Choroid plexus epithelial cell (primary cell): ENCODE measurements around the gene ST6GALNAC6.

ENCODE experiments used
- DNase-seq: peaks from one replicate; pipeline ENCODE4 v3.0.0-alpha.2; 2010; ENCODE audit warnings: low read depth
- H3K4me3 ChIP-seq: 2 replicates; pipeline ENCODE4 v1.5.1; 2011; ENCODE audit warnings: low read depth, mild to moderate bottlenecking, control low read depth, low read length, moderate library complexity
- TF ChIP-seq, protein P1 (sequence below): conservative IDR thresholded peaks from 2 replicates; pipeline ENCODE4 v1.5.1; 2011; ENCODE audit warnings: low read depth, mild to moderate bottlenecking, control low read depth, inconsistent platforms, low read length, moderate library complexity

ST6GALNAC6 gene

DNA sequence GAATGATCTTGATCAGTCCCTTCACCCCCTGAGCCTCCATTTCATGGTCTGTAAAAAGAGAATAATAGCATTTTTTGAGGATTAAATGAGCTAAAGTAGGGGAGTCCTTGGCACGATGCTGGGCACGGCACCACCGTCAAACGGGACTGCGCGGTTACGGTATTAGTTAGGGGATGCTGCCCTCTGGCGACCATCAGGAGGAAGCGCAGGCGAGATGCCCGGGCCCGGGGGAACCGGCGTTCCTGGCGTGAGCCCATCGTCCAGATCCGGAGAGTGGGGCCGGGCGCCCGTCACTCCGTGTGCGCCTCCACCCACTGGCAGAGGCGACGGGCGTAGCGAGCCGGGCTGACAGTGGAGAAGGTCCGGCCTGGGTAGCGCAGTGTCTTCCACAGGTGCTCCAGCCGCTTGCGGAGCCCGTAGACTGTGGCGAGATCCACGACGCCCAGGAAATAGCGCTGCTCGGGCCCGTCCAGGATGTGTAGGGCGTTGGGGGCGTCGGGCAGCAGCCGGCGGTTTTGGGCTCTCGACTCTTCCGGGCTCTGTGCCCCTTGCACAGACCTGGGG, 22.2 kb upstream of the ST6GALNAC6 start:
- no peak overlapping the region for H3K4me3 ChIP-seq
- TF ChIP-seq, protein P1, sequence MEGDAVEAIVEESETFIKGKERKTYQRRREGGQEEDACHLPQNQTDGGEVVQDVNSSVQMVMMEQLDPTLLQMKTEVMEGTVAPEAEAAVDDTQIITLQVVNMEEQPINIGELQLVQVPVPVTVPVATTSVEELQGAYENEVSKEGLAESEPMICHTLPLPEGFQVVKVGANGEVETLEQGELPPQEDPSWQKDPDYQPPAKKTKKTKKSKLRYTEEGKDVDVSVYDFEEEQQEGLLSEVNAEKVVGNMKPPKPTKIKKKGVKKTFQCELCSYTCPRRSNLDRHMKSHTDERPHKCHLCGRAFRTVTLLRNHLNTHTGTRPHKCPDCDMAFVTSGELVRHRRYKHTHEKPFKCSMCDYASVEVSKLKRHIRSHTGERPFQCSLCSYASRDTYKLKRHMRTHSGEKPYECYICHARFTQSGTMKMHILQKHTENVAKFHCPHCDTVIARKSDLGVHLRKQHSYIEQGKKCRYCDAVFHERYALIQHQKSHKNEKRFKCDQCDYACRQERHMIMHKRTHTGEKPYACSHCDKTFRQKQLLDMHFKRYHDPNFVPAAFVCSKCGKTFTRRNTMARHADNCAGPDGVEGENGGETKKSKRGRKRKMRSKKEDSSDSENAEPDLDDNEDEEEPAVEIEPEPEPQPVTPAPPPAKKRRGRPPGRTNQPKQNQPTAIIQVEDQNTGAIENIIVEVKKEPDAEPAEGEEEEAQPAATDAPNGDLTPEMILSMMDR = peak; percentile 85
- peak; percentile 54 for DNase-seq

DNA sequence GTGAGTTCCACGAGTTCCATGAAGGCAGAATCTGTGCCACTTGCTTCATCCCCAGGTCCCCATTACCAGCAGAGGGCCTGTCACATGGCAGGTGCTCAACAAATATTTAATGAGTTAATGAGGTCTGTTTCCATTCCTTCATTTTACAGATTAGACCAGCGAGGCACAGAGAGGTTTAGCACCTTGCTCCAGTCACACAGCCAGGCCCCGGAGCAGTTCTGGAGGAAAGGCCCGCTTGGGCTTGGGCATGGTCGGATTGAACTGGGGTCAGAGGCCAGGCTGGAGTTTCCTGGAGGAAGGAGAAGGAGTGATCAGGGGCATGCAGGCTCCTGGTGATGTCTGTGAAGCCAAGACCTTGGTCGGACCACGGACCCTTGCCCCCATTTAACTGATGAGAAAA, 21.4 kb upstream of the ST6GALNAC6 start:
- DNase-seq = no peak
- no peak overlapping the region for H3K4me3 ChIP-seq
- TF ChIP-seq, protein P1 = no peak

DNA sequence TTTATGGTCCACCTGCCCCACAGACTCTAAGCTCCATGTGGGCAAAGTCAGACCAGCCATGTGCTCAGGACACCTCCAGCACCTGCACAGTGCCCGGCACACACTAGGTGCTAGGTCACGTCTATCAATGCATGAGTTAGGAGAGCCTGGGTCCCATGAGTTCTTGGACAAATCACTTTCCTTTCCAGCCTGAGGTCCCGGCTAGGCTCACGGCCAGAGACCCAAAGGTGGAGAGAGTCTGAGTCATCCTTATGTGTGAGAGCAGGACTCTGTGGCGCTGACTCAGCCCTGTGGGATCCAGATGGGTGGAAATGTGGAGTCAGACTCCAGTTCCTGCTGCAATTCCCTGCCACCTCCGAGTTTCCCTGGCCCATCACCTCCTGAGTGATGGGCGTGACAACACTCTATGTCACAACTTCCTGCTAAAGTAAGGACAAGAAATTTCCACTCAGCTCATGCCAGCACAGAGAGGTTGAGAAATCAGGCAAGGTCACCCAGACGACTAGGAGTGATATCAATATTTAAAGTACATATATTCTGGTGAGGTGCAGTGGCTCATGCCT, 19.9 kb upstream of the ST6GALNAC6 start:
- TF ChIP-seq, protein P1 = no peak
- no peak overlapping the region for H3K4me3 ChIP-seq
- DNase-seq = peak; percentile 98

DNA sequence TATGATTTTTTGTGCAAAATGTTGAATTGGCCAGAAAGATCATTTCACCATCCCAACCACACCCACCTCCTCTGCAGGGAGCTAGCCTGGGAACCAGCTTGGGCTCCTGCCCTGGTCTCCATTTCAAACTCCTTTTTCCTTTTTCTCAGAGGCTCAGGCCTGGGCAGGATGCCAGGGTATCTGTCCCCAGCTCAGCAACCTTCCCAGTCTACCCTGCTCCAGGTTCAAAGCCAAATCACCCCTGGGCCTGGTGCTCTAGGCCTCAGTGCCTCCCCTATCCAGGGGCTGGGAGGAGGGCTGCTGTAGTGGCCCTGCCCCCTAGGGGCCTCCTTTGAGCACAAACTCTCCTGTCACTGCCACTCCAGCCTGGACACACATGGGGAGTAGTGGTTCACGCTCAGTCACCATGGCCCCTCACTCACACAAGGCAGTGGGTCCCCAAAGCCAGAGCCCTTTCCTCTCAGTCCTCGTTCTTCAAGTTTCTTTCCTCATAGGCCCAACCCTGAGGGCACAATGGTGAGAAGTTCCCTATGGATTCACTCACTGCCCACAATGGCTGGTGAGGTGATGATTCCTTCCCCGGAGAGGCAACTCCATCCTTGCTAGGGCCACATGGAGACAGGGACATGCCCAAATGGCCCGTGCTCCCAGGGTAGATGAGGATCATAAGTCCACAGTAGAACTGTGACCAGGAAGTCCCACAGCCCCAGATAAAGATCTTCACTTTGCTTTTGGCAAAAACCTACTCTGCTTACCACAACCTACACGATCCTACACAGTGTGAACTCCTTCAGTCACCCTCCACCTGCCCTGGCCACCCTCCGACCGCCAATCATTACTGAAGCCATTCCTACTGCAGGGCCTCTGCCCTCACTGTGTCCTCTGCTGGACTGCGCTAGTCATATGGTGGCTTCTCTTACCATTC, 19.0 kb upstream of the ST6GALNAC6 start:
- peak; percentile 48 for DNase-seq
- TF ChIP-seq, protein P1 = peak; percentile 16
- H3K4me3 ChIP-seq = no peak overlapping the region

DNA sequence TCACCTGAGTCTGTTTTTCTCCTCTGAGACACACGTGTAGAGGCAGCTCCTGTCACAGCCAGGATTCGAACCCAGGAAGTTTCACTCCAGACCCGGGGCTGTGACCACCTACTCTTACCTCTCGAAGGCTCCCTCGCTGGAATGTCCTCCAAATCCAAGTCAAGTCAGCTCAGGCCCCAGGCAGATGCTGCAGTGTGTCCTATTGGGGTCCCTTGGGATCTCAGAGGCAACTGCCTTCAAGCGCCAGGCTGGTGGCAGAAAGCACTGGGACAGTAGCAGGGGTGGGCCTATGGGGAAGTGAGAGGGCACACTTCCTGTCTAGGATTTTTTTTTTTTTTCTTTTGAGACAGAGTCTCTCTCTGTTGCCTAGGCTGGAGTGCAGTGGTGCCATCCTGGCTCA, 18.2 kb upstream of the ST6GALNAC6 start:
- H3K4me3 ChIP-seq = no peak overlapping the region
- no peak for DNase-seq

DNA sequence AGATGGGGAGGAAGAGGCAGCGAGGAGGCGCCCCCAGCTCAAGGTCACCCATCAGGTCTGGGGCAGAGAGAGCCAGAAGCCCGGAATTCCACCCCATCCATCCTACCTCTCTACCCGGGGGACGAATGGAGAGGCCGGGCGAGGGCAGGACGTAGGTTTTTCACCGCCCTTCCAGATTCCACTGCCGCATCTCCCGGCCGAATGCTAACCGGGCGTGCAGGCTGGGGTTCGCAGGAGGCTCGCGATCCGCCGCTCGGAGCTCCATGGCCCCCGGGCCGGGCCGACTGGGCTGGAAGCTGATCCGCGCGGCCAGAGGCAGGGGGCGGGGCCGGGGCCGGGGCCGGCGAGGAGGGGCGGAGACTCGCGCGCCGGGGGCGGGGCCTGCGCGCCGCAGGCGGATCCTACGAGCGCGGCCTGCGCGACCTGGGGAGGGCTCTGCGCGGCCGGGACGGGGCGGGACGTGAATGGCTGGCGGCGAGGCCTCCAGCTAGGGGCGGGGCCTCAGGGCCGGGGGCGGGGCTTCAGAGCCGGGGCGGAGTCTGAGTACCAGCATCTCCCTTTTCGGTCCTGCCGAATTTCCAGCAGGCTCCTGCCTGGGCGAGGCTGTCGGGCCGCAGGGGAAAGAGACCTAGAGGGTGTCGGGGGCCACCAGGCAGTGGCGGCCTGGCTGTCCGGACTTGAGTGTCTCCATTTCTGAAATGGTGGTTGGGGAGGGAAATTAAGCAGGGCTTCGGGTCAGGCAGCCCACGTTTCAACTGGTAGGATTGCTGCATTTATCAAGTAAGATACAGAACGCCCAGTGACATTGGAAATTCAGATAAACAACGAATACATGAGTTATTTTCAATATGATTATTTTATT, 17.5 kb upstream of the ST6GALNAC6 start, which contains the start of gene ST6GALNAC4:
ST6GALNAC4 (minus strand) TSS at position 322 of the 862 bp plus-strand sequence. CDS start 622 bp downstream, outside the sequence.
- peak within 1 kb of the TSS; percentile 72 for H3K4me3 ChIP-seq
- TF ChIP-seq, protein P1 = no peak
- DNase-seq = peak; percentile 93

More for the DNA sequence above, 18.2 kb upstream of the ST6GALNAC6 start:
- TF ChIP-seq, protein P1 = no peak
